Mononuclear cell (primary cell): ENCODE measurements around the gene SYNDIG1. TPM values are rescaled to one million over a fixed set of nuclear protein-coding genes. Genes with fewer than 3 reads are reported as not detected.

Experiments
- H3K27me3 ChIP-seq: 2 replicates; pipeline ENCODE4 v1.6.0; 2011; ENCODE audit warnings: low read length, control low read depth; ENCODE audit not compliant: insufficient read depth
- H3K4me1 ChIP-seq: 2 replicates; pipeline ENCODE4 v1.5.1; 2011; ENCODE audit warnings: mild to moderate bottlenecking, low read length, control low read depth; ENCODE audit not compliant: insufficient read depth
- H3K4me3 ChIP-seq: 2 replicates; pipeline ENCODE4 v1.5.1; 2011; ENCODE audit warnings: mild to moderate bottlenecking, low read length, moderate library complexity
- H3K9me3 ChIP-seq: 2 replicates; pipeline ENCODE4 v1.5.1; 2011; ENCODE audit warnings: low read depth, mild to moderate bottlenecking, control low read depth, low read length
- total RNA-seq: library from RNA; depleted of rRNA; stranded (reverse); fragments of >200 nt; gene quantifications from one replicate; pipeline ENCODE4 v1.2.3, GENCODE V29; 2012

Gene SYNDIG1
- total RNA-seq, 1 donor = not detected

DNA sequence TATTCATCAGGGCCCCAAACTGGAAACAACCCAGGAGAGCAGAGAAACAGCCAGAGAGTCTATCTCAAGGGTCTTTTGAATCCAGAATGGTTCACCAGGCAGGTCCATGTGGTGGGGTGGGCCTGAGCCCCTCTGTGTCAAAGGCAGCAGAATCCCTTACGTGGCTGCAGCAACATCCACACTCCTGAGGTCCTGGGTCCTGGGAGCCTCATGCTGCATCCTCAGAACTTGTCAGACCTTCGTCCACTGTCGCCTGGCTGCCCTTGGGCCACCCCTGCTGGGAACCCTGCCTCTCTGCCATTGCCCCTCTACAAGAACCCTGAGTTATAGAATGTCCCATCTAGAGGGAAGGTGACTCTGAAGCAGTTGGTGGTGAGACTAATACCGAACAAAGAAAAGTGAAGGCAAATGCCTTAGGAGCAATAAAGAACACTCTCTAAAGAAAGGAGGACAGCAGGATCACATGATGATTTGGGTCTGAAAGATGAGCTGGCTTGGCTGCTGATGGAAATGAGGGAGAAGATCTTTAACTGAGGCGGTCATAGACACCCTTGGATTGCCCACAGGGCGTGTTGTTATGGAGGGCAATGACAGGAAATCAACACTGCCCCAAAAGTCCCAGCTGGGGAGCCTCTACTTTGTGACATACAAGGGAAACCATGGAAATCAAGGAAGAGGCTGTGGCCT is 161.2 kb downstream of the SYNDIG1 start:
- no peaks in the 10 kb centered on the region for H3K27me3 ChIP-seq

GRCh38 chr20:24631173-24631505 is 161.7 kb downstream of the SYNDIG1 start:
- H3K4me3 ChIP-seq = no peak overlapping the region
- no peaks in the 10 kb centered on the region for H3K27me3 ChIP-seq

More for the DNA sequence above, 161.2 kb downstream of the SYNDIG1 start:
- Histone ChIP-seq H3K9me3 (no peaks in the 10 kb centered on the region), H3K4me1 (peaks cover 12% of the 10 kb centered on the region), H3K4me3 (no peak overlapping the region)

GRCh38 chr20:24632581-24632980 is 163.2 kb downstream of the SYNDIG1 start:
- no peaks in the 10 kb centered on the region for H3K27me3 ChIP-seq
- H3K9me3 ChIP-seq = no peaks in the 10 kb centered on the region
- H3K4me3 ChIP-seq = no peak overlapping the region
- H3K4me1 ChIP-seq = peaks cover 12% of the 10 kb centered on the region

More at GRCh38 chr20:24631173-24631505, 161.7 kb downstream of the SYNDIG1 start:
- no peaks in the 10 kb centered on the region for H3K9me3 ChIP-seq
- peaks cover 12% of the 10 kb centered on the region for H3K4me1 ChIP-seq

DNA sequence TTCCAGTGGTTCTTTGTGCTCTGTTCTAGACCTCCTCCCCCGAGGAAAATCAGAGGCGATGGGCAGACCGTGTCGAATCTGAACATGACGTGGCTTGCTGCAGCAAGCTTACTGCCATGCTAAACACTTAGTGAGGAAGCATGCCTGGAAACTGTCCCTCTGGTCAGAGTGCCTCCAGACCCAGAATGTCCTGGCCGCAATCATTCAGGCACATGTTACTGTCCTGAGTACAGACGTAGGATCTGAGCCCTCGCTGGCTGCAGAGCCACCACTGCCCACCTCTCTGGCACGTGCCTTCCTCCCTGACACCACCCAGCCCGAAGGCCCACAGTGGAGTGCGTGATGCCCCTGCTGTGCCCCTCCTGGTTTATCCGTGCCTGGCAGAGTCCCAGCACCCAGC is 163.6 kb downstream of the SYNDIG1 start:
- Histone ChIP-seq H3K4me1 (peaks cover 12% of the 10 kb centered on the region), H3K4me3 (no peak overlapping the region), H3K9me3 (no peaks in the 10 kb centered on the region), H3K27me3 (no peaks in the 10 kb centered on the region)

DNA sequence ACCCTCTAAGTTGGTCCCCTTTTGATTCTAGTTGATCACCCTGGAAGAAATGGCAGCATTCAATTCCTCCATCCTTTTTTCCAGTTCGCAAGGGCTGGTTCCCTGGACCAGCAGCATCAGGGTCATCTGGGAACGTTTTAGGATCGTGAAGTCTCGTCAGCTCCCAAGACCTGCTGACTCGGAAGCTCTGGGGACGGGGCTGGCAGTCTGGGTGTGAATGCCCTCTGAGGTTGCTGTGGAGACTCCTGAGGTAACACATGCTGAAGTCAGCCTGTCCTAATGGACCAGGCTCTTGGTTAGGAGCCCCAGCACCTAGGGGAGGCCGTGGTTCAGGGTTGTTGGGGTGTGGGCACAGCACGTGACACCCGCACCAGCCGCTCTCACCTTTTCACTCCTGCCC is 164.1 kb downstream of the SYNDIG1 start:
- Histone ChIP-seq H3K27me3 (no peaks in the 10 kb centered on the region), H3K4me1 (peaks cover 12% of the 10 kb centered on the region), H3K9me3 (no peaks in the 10 kb centered on the region), H3K4me3 (no peak overlapping the region)

- no peaks in the 10 kb centered on the region for H3K9me3 ChIP-seq
- no peak overlapping the region for H3K4me3 ChIP-seq
- peaks cover 6% of the 10 kb centered on the region for H3K4me1 ChIP-seq
- no peaks in the 10 kb centered on the region for H3K27me3 ChIP-seq
Observed at GRCh38 chr20:24634855-24635254, 165.4 kb downstream of the SYNDIG1 start.

- H3K4me3 ChIP-seq = no peak overlapping the region
- H3K4me1 ChIP-seq = peaks cover 5% of the 10 kb centered on the region
- no peaks in the 10 kb centered on the region for H3K9me3 ChIP-seq
- no peaks in the 10 kb centered on the region for H3K27me3 ChIP-seq
Observed at GRCh38 chr20:24636626-24637025, 167.2 kb downstream of the SYNDIG1 start.

GRCh38 chr20:24637087-24637486 is 167.7 kb downstream of the SYNDIG1 start:
- Histone ChIP-seq H3K27me3 (no peaks in the 10 kb centered on the region), H3K9me3 (no peaks in the 10 kb centered on the region), H3K4me3 (no peak overlapping the region), H3K4me1 (peaks cover 5% of the 10 kb centered on the region)

GRCh38 chr20:24637941-24638340 is 168.5 kb downstream of the SYNDIG1 start:
- H3K4me3 ChIP-seq = no peak overlapping the region
- no peaks in the 10 kb centered on the region for H3K27me3 ChIP-seq
- no peaks in the 10 kb centered on the region for H3K9me3 ChIP-seq
- H3K4me1 ChIP-seq = peaks cover 5% of the 10 kb centered on the region

DNA sequence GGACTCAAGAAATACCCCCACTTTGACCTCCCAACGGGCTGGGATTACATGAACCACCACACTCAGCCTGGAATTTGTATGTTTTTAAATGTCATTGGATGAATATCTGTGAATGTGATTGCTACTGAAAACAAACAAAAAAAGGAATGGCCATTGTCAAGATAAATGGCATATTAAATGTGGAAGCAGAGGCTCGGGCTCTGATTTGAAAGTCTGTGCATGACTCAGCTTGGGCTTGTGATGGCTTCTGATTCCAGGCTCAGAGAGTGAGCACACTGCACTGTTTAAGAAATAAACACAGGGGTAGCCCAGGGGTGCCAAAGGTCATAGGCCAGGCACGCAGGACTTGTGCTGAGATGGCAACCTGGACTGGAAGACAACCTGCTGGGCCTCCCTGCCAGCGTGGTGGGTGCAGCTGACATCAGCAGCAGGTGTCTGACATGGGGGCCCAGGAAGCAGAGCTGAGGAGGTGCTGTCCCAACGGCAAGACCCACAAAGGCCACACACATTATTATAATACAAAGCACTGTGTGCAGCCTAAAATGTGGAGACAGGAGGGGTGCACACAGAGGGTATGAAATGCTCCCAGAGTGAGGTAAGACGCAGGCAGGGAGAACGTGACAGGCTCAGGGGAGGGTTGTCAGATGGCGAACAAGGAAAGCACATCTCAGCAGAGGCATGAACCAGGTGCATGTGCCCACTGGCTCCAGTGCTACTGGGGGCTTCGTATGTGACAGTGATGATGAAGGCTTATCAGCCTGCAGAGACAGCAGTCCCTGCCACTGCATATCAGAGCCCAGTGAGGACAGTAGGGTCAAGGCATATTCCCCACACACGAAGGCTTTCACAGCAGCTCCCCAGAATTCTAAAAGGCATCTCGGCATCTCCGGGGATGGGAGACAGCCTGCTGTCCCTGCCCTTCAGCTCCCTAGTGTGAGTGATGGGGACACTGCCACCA is 169.4 kb downstream of the SYNDIG1 start:
- no peaks in the 10 kb centered on the region for H3K27me3 ChIP-seq
- H3K4me3 ChIP-seq = no peak overlapping the region
- no peaks in the 10 kb centered on the region for H3K9me3 ChIP-seq
- peaks cover 5% of the 10 kb centered on the region for H3K4me1 ChIP-seq

DNA sequence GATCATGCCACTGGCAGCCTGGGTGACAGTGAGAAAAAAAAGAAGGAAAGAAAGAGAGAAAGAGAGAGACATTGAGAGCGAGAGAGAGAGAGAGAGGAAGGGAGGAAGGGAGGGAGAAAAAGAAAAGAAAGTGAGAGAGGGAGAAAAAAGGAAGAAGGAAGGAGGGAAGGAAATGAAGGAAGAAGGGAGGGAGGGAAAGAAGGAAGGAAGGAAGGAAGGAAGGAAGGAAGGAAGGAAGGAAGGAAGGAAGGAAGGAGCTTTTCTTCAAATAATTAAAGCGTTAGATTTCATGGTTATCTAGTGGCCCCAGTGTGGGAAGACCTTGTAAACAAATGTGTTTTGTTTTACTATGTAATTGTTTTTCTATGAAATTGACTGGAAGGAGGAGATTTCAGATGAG is 170.8 kb downstream of the SYNDIG1 start:
- Histone ChIP-seq H3K27me3 (no peaks in the 10 kb centered on the region), H3K4me3 (no peak overlapping the region), H3K9me3 (no peaks in the 10 kb centered on the region), H3K4me1 (no peaks in the 10 kb centered on the region)

GRCh38 chr20:24640686-24641085 is 171.3 kb downstream of the SYNDIG1 start:
- Histone ChIP-seq H3K9me3 (no peaks in the 10 kb centered on the region), H3K4me1 (no peaks in the 10 kb centered on the region), H3K4me3 (no peak overlapping the region), H3K27me3 (no peaks in the 10 kb centered on the region)

- no peaks in the 10 kb centered on the region for H3K9me3 ChIP-seq
- no peaks in the 10 kb centered on the region for H3K4me1 ChIP-seq
- H3K27me3 ChIP-seq = no peaks in the 10 kb centered on the region
- H3K4me3 ChIP-seq = no peak overlapping the region
Observed at GRCh38 chr20:24643731-24644626, 174.6 kb downstream of the SYNDIG1 start.

DNA sequence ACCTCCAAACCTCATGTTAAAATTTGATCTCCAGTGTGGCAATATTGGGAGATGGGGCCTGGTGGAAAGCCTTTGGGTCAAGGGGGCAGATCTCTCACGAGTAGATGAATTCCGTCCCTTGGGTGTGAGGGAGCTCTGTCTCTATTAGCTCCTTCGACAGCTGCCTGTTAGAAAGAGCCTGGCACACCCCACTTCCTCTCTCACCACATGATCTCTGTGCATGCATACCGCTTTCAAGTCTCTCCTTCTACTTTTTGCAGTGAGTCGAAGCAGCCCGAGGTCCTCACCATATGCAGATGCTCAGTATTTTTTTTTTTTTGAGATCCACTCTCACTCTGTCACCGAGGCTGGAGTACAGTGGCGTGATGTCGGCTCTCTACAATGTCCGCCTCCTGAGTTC is 176.9 kb downstream of the SYNDIG1 start:
- no peak overlapping the region for H3K4me3 ChIP-seq
- no peaks in the 10 kb centered on the region for H3K9me3 ChIP-seq
- no peaks in the 10 kb centered on the region for H3K27me3 ChIP-seq
- no peaks in the 10 kb centered on the region for H3K4me1 ChIP-seq

- H3K4me1 ChIP-seq = no peaks in the 10 kb centered on the region
- H3K4me3 ChIP-seq = no peak overlapping the region
- no peaks in the 10 kb centered on the region for H3K9me3 ChIP-seq
- H3K27me3 ChIP-seq = no peaks in the 10 kb centered on the region
Observed at GRCh38 chr20:24647713-24648112, 178.3 kb downstream of the SYNDIG1 start.
